Lower leg skin (tissue), 4 donors: ENCODE data around the gene IGF2. TPM values are rescaled to one million over a fixed set of nuclear protein-coding genes. Genes with fewer than 3 reads are reported as not detected.
"Not testable (repeated sequence)": the region's sequence is repeated elsewhere in the genome, so short reads cannot be mapped to it uniquely, and the experiment has no call there.

ENCODE experiments used
- DNase-seq, 2 donors: peaks; one replicate each; pipeline ENCODE4 v3.0.0-alpha.2; 2019; ENCODE audit warnings: low spot score in 2 of 2
- H3K4me3 ChIP-seq: fragments of 200-600 bp; sonication (generic); 2 replicates; pipeline ENCODE4 v1.5.1; 2017; ENCODE audit warnings: mild to moderate bottlenecking, low read depth; ENCODE audit not compliant: poor library complexity, severe bottlenecking
- CTCF ChIP-seq, 3 donors: fragments of 450-650 bp; IDR thresholded peaks; one replicate each; pipeline ENCODE4 v1.5.1; 2016; ENCODE audit warnings: antibody characterized with exemption in 3 of 3, mild to moderate bottlenecking in 3 of 3, moderate library complexity in 2 of 3
- POLR2A ChIP-seq, 2 donors: fragments of 450-650 bp; IDR thresholded peaks; one replicate each; pipeline ENCODE4 v1.6.1; 2016 to 2017; ENCODE audit warnings: antibody characterized with exemption in 2 of 2, mild to moderate bottlenecking in 1 of 2, moderate library complexity in 1 of 2
- WGBS, 2 donors: methylation state at CpG; one replicate each; pipeline ENCODE4 v1.1.5; 2018; 5-methylcytosine and 5-hydroxymethylcytosine counted together
- intact Hi-C: fragments of 100-400 bp; cut with DNase I; formaldehyde crosslinking; loops from one replicate; pipeline ENCODE4 v1.15.0; 2023; ENCODE audit warnings: low total_unique reads
- total RNA-seq, 4 donors: library from RNA; depleted of rRNA; stranded (reverse); fragments of >200 nt; gene quantifications; one replicate each; pipeline ENCODE4 v1.1.0, GENCODE V29; 2016

Gene IGF2
- total RNA-seq, 4 donors from 2014 or later = 4.5 to 14.7 (median 6.0) TPM

DNA sequence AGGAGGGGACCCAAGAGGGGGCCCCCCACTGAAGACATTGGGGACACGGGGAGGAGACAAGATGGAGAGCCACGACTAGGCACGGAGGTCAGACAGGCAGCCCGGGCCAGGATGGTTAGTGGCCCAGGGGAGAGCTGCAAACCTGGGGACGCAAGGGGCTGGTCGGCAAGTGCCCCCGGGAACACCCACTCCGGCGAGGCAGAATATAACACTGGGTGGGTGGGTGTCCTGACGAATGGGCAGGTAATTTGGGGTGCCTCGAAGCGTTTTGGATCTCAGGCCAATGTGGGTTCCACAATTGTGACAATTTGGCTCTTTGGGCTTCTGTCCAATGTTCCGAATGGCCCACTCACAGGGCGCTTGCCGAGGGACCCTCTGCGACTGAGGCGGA lies 9.9 kb downstream of the IGF2 start:
- 90% methylated on average over 15 to 17 of the region's 17 CpGs for WGBS, 2 donors
- intact Hi-C loops = no loop called here
- TF ChIP-seq CTCF (IDR thresholded peaks at IDR 0.05) (no peak), POLR2A (IDR thresholded peaks at IDR 0.05) (no peak)

GRCh38 chr11:2128511-2129307 lies 10.5 kb downstream of the IGF2 start:
- H3K4me3 ChIP-seq = no peak overlapping the region
- 79% methylated on average over 12 of the region's 12 CpGs for WGBS, 2 donors
- no peak for TF ChIP-seq POLR2A (IDR thresholded peaks at IDR 0.05)
- no peak for TF ChIP-seq CTCF (IDR thresholded peaks at IDR 0.05)
- DNase-seq = no peak
- intact Hi-C loops = no loop called here

More for the DNA sequence above, 9.9 kb downstream of the IGF2 start:
- no peak overlapping the region for H3K4me3 ChIP-seq
- no peak for DNase-seq

DNA sequence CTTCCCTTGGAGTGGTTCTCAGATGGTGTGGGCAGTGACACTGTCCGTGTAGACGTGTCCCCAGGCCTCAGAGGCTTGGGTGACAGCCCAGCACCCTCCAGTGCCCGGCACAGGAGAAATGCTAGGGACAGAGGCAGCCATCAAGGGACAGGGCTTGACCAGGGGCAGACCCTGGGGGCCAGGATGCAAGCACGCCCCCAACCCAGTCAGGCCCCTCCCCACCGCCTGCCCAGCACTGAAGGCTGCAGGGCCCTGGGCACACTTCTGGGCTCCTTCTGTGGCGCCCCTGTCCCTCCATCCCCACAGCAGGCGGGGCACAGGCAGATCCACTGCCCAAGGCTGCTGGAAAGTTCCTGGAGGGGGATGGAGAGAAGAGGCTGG lies 11.1 kb downstream of the IGF2 start:
- DNase-seq = no peak
- H3K4me3 ChIP-seq = no peak overlapping the region
- intact Hi-C loops = no loop called here
- 83 to 86% methylated on average over 5 to 7 of the region's 7 CpGs for WGBS, 2 donors
- TF ChIP-seq POLR2A (IDR thresholded peaks at IDR 0.05) = no peak
- no peak for TF ChIP-seq CTCF (IDR thresholded peaks at IDR 0.05)

DNA sequence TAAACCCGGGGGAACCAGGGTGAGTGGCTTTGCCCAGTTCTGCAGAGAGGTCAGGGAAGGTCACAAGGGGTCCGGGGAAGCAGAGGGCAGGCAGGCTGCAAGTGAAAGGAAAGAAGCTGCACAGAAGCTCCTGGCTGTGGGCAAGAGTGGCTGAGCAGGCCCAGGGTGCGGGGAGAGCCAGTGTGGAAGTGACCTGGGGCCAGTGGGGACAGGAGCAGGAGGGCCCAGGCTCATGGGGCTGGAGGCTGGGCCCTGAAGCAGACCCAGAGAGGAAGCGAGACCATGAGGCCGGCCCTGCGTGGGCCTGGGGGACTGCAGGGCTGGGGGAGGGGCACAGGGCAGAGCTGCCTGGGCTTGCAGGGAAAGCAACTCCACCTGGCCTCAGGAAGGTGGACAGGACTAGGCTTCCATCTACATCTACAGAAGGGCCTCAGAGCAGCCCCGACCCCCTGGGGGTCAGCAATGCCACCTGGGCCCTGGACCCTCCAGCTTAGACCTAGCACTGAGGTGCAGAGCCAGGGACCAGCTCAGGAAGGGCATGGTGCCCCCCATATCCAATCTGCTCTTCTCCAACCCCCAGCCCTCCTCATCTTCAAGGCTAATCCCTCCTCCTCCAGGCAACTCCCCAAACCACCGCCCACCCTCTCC lies 11.6 kb downstream of the IGF2 start:
- no peak overlapping the region for H3K4me3 ChIP-seq
- no peak for DNase-seq
- WGBS, 2 donors = 73 to 79% methylated on average over 8 of the region's 8 CpGs
- TF ChIP-seq POLR2A (IDR thresholded peaks at IDR 0.05) = no peak
- no peak for TF ChIP-seq CTCF (IDR thresholded peaks at IDR 0.05)
- intact Hi-C loops = no loop called here

DNA sequence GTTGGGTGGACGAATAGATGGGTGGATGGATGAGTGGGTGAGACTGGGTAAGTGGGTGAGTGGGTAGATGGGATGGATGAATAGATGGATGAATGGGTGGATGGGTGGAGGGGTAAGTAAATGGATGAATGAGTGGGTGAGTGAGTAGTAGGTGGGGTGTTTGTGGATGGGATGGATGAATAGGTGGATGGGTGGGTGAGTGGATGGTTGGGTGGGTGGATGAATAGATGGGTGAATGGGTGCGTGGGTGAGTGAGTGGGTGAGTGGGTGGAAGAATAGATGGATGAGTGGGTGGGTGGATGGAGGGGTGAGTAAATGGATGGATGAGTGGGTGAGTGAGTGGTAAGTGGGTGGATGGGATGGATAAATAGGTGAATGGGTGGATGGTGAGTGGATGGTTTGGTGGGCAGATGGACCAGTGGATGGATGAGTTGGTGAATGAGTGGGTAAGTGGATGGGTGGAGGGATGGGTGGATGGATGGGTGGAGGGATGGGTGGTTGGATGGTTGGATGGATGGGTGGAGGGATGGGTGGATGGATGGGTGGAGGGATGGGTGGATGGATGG lies 12.6 kb downstream of the IGF2 start:
- H3K4me3 ChIP-seq = no peak overlapping the region
- TF ChIP-seq POLR2A (IDR thresholded peaks at IDR 0.05) (no peak), CTCF (IDR thresholded peaks at IDR 0.05) (no peak)
- no peak for DNase-seq
- WGBS, 2 donors = 82 to 92% methylated on average over 2 of the region's 2 CpGs
- intact Hi-C loops = no loop called here

GRCh38 chr11:2124736-2125484 lies 14.3 kb downstream of the IGF2 start:
- H3K4me3 ChIP-seq, DNase-seq, intact Hi-C loops: not testable (repeated sequence)
- WGBS, 2 donors = 87 to 91% methylated on average over 10 of the region's 10 CpGs
